ENCODE measurements around the gene KIZ. TPM values are rescaled to one million over a fixed set of nuclear protein-coding genes. Genes with fewer than 3 reads are reported as not detected.
A peak's percentile ranks its signal among the peaks of the same experiment; 100 is the strongest.

KIZ gene
- total and polyA plus RNA-seq, 2 of the 4 experiments (the other 2 are of a cell fraction) = 9.9 to 14.0 TPM

DNA sequence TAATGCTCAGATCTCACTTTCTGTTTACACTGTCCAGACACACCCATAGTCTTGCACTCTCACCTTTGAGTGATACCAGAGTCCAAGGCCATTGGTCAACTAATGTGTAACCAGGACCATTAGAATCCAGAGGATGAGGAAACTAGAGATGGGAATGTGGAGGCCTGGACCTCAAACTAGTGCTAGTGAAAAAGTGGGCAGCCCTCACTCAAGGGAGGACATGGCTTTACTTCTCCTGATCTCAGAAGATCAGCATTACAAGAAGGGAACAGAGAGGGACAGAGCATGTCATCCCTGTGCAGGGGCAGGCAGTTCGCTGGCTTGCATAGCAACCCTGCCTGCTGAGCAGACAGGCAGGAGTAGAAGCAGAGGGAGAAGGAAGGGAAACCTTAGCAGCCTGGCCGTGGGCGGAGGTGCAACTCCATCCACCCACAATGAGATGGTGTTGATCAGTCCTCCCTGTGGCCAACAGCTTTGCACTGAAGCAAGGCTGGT, 154.7 kb downstream of the KIZ start:
- ATAC-seq (ENCODE audit: low read depth) (no peak), DNase-seq (no peak)
- no peak overlapping the region for H3K27ac ChIP-seq (ENCODE audit: insufficient read depth, low read length)
- H2BK15ac ChIP-seq (ENCODE audit: low read depth, low read length) = no peak overlapping the region
- no CpG with 5 or more reads among the region's 3 CpGs for WGBS, 2 experiments (ENCODE audit: extremely low coverage in 2 of 2, insufficient read length in 1 of 2)
- H3K9me1 ChIP-seq (ENCODE audit: insufficient read depth, low read length) = no peaks in the 10 kb centered on the region
- no peaks in the 10 kb centered on the region for H4K20me1 ChIP-seq (ENCODE audit: insufficient read depth, low read length)
- TF ChIP-seq FOS (IDR thresholded peaks at IDR 0.05; ENCODE audit: low read depth, low read length) (no peak), RAD21 (IDR thresholded peaks at IDR 0.05; ENCODE audit: low read length) (no peak), MAZ (IDR thresholded peaks at IDR 0.05; ENCODE audit: borderline replicate concordance, low read depth, low read length) (no peak), RCOR1 (IDR thresholded peaks at IDR 0.05; ENCODE audit: insufficient replicate concordance, low read length) (no peak), MXI1 (IDR thresholded peaks at IDR 0.05; ENCODE audit: borderline replicate concordance, low read depth, low read length) (no peak), CEBPB (IDR thresholded peaks at IDR 0.05; ENCODE audit: low read depth, low read length) (no peak)
- TF ChIP-seq, protein P1, sequence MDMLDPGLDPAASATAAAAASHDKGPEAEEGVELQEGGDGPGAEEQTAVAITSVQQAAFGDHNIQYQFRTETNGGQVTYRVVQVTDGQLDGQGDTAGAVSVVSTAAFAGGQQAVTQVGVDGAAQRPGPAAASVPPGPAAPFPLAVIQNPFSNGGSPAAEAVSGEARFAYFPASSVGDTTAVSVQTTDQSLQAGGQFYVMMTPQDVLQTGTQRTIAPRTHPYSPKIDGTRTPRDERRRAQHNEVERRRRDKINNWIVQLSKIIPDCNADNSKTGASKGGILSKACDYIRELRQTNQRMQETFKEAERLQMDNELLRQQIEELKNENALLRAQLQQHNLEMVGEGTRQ (IDR thresholded peaks at IDR 0.05; ENCODE audit: low read depth, low read length) = no peak
- H2BK5ac ChIP-seq (ENCODE audit: low read depth, low read length, poor library complexity, severe bottlenecking) = no peak overlapping the region
- H3K4me1 ChIP-seq (ENCODE audit: control insufficient read depth, insufficient read depth, low read length) = no peaks in the 10 kb centered on the region
- H4K8ac ChIP-seq (ENCODE audit: low read depth in 2 of 2, low read length in 2 of 2) = no peak overlapping the region
- H3K27me3 ChIP-seq (ENCODE audit: control insufficient read depth, insufficient read depth, low read length) = 0 out of 2 replicates have a peak, but pooled peaks cover 6% of the 10 kb centered on the region
- H3K14ac ChIP-seq (replicated peaks; ENCODE audit: low read depth, low read length) = no peak overlapping the region
- peak overlapping the region; percentile 35 for H2AK9ac ChIP-seq (replicated peaks; ENCODE audit: low read depth, low read length, poor library complexity)
- H3K4ac ChIP-seq (ENCODE audit: low read depth, low read length) = no peak overlapping the region
- no peaks in the 10 kb centered on the region for H3K79me1 ChIP-seq (ENCODE audit: low read depth in 1 of 2, low read length in 2 of 2)
- H3K4me2 ChIP-seq (ENCODE audit: low read depth, low read length) = no peak overlapping the region
- no peak overlapping the region for H4K5ac ChIP-seq (ENCODE audit: low read depth, low read length)
- no peak overlapping the region for H2AK5ac ChIP-seq (ENCODE audit: low read depth, low read length)
- BruUV-seq (replicated peaks) = no TSS peak
- POLR2A ChIA-PET (ENCODE audit: unreplicated experiment) = no interaction called here
- intact Hi-C loops (cut with micrococcal nuclease) = no loop called here
- dilution Hi-C loops (cut with HindIII; ENCODE audit: low sequenced_read_pairs, unreplicated experiment) = no loop called here
- H2BK120ac ChIP-seq (ENCODE audit: low read depth, low read length) = no peak overlapping the region
- no peak overlapping the region for H3K9ac ChIP-seq (ENCODE audit: low read depth, low read length)
- H3K23ac ChIP-seq (ENCODE audit: low read depth, low read length) = no peak overlapping the region
- no peak overlapping the region for H3K56ac ChIP-seq (ENCODE audit: extremely low read depth, insufficient read depth, low read length)
- in situ Hi-C loops (cut with MboI; ENCODE audit: low sequenced_read_pairs) = no loop called here
- no peaks in the 10 kb centered on the region for H3K9me3 ChIP-seq (ENCODE audit: control insufficient read depth, insufficient read depth, low read length)
- no peak overlapping the region for H3K18ac ChIP-seq (ENCODE audit: low read depth, low read length)
- H2AFZ ChIP-seq (replicated peaks; ENCODE audit: low read length, poor library complexity) = no peak overlapping the region
- no peak overlapping the region for H2BK20ac ChIP-seq (ENCODE audit: low read depth, low read length)
- no peak overlapping the region for H4K91ac ChIP-seq (ENCODE audit: insufficient read depth, low read depth, low read length)
- no peak overlapping the region for H3K4me3 ChIP-seq (ENCODE audit: insufficient read depth, low read depth, low read length)
- CTCF ChIA-PET = no interaction called here
- H3K36me3 ChIP-seq (ENCODE audit: control insufficient read depth, insufficient read depth, low read length) = no peaks in the 10 kb centered on the region

All from IMR-90 (cell line).